ENCODE measurements around the gene MAGI1.

The MAGI1 gene

DNA sequence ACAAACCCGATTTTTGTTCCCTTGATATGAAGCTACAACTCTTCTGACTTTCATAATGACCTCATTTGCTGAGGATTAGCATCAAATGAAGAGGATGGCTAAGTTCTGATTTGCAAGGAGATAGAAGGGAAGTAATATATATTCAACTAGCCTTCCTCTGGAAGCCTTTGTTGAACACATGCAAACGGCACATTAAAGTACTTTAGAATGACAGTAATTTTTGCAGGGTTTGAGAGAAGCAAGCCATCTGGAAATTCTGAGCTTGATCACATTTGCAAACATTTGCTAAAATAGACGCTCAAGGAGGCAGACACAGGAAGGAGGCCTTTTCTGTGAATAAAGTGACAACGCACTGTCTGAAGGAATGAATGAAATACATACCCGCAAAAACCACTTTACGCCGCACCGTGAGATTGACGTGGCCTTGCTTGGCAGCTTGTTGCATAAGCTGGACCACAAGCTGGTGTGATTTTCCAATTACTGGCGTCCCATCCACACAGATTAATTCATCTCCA, 657.2 kb downstream of the MAGI1 start:
- no peak for DNase-seq

DNA sequence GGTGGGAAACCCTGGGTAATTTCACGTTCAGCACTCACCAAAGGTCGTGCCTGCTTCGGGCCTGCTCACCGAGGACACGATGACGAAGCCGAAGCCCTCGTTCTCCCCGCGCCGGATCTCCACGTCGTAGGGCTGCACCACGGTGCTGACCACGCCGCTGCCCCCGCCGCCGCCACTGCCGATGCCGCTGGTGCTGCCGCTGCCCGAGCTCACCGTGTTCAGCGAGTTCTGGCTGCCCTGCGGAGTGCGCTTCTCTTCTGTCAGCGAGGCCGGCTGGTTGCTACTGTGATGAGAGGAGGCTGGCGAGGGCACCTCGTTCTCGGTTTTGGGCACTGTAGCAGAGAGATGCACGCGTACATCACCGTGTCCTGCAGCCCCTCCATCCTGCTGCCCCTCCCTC, 659.5 kb downstream of the MAGI1 start:
- no peak for DNase-seq

GRCh38 chr3:65377637-65378036, 661.1 kb downstream of the MAGI1 start:
- DNase-seq, result no peak

DNA sequence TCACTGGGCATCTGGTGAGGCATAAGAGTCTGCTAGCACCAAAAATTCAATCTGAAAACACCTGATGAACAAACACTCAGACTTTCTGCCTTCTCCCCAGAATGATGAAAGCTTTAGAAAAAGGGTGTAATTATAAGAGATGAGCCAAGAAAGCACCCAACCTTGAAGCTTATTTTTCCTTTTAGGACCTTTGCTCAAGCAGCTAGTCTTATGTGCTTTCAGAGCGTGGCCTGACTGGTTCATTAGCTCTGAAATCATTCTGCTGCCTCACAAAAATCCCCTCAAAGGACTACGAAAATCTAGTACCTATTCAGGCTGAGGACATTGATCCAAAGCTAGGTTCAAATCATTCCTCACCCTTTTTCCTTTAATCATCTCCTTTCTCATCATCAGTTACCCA, 662.3 kb downstream of the MAGI1 start:
- no peak for DNase-seq

- DNase-seq, result no peak
These were observed 667.7 kb downstream of the MAGI1 start for GRCh38 chr3:65371053-65371452.

- DNase-seq, result no peak
These were observed 669.9 kb downstream of the MAGI1 start for GRCh38 chr3:65368866-65369265.

DNA sequence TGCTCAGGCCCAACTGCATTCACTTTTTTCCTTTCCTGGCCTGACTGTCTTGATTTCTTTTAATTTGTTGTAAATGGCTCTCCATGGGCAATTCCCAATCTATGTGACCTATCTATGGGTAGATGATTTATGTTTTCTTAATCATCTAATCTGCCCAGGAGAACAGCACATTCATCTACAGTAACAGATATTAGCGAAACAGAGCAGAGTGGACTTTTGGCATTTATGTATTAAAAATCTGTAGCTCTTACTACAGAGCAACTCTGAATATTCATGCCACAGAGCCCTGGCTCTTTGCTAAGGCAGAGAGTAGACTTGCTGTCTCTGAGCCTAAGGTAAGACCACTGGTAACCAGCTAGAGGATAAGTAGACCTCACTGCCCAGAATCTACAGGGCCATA, 676.0 kb downstream of the MAGI1 start:
- no peak for DNase-seq

- no peak for DNase-seq
These were observed 677.3 kb downstream of the MAGI1 start for GRCh38 chr3:65361448-65361847.

DNA sequence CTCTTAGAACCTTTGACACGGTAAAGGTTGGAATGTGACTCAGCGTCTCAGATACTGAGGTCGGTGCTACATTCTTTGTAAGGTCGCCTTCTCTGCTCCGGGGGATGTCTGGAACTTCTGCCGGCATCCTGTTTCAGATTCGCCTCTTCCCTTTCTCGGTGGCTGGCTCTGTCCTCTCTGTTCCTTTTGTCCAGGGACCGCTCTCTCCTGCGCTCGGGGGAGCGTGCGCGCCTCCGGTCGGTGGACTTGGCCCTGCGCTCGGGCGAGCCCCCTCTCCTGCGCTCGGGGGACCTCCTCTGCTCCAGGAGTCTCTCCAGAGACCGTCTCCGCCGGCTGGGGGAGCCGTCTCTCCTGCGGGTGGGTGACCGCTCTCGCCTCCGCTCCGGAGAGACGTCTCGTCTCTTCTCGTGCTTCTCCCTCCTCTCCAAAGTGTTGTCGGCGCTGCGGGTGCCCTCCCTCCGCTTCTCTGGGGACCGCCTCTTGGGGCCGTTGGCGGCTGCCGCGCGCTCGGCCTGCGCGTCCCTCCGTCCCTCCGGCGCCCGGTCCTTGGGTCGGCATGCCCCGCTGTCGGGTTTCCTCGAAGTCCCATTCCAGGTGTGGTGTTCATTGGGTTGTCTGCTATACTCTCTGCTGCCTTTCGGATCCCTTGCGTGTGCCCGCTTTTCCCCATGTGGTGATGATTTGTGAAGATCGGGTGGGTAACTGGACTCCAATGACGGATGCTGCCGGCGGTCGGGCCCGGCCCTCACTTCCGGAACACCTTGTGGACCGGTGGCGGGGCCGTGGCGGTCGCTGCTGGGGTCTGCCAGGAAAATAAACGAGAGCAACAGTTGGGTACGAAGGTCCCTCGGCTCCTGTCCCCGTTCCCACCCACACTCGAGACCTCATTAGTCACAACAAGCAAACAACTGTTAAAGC, 682.1 kb downstream of the MAGI1 start:
- no peak for DNase-seq

DNA sequence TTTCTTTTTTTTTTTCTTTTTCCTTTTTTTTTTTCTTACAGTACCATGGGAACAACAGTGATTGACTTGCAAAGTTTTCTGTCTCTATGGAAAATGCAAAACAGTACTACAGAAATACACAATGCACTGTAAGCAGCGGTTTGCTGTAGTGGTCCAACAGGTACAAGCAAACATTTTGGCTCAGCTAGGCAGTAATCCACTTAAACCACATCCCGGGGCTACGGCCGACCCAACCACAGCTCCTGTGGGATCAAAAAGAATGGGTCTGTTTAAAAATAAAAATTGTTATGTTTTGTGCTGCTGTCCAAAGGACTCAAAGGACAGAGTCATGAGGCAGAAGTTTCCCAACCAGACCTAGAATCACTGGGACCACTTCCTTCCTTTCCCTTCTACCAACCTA, 683.8 kb downstream of the MAGI1 start:
- no peak for DNase-seq

DNA sequence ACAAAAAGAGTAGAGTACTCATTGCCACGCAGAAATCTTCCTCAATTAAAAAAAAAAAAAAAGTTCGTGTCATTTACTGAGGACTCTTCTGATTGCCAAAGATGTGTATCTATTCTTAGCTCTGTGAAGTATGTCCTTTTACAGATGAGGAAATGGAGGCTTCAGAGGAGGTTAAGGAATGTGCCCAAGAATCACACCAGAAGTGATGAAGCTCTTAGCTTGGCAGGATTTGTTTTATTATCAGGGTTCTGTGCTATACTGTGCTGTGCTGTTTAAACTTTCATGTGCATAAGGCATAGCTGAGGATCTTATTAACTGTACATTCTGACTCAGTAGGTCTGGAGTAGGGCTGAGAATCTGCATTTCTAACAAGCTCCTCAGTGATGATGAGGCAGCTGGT, 685.8 kb downstream of the MAGI1 start:
- DNase-seq, result no peak

DNA sequence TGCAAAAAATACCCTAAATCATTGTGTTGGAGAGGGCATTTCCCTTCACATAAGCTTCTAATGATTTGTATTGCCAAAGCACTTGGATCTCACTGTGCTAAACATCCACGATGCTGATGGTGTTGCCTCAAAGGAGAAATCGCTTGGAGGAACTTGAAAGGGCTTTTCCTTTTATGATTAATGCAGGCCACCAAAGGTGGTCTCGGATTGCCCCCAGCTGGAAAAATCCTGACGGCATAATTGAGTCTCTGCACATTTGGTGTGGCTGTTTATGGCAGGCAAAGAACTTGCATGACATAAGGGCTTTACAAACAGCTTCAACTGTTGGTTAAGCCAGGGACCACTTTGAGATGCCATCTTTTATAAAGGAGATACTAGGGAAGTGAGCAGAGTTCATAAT, 687.0 kb downstream of the MAGI1 start:
- no peak for DNase-seq

DNA sequence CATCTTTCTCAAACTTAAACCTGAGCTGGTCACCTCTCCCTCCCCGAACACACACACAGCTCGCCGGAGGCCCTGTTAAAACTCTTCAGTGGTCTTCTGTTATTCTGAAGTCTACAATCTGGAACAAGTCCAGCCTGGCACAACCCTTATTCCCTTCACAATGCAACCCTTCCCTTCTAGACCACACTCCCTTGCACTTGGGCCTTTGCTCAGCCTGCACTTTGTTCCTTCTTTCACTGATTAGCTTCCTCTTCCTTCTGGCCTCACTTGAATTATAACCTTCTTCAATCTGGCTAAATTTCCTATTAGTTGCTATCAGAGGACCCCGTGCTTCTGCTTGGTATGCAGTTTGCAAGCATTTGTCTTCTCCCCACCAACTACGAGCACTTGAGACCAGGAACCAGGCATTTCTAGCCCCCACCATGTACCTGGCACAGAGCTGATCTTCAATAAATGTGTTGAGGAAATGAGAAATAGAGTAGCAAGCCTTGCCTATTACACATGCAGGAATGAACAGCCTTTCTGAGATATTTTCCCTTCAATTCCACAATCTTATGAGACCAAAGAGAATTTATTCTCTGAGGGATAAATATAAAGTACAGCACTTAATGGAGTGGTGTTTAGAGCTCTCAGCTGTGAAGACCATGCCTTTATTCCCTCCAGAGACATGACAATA, 687.8 kb downstream of the MAGI1 start:
- DNase-seq, result no peak

DNA sequence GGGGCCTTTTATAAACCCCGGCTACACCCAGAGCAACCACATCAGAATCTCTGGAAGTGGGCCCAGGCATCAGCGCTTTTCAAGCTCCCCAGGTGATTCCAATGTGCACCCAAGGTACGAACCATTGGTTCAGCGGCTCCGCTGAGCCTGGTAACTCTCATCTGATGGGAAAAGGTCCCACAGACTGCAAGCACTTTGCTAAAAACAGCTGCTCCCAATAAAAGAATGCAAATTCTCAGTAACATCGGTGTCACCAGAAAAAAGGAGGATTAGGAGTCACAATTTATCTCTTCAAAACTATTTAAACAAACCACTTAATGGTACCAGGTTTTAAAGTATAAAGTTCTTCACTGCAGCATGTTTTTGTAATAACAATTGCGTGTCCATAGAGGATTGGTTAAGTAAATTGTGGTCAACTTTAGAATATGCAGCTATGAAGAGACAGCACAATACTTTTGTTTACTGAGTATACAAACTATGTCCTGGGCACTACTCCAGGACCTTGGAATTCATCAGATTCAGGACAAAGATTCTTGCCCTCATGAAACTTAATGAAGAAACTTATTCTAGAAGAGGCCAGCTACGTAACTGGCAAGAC, 690.2 kb downstream of the MAGI1 start:
- no peak for DNase-seq

DNA sequence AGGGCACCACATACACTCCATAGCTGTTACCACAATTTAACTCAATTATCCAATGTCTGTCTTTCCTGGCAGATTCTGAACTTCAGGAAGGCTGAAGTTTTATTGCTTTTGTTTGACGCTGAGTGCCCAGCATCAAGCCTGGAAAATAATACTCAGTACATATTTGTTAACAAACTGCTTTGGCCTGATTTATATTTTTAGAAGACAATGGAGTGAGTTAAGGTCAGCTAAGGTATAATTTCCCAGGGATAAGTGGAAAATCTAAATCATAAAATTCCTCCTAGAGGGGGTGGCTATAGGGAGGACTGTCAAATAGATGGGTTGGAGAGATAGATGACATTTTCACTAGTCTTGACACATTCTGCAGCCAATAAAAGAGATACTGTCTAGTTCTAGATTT, 691.6 kb downstream of the MAGI1 start:
- DNase-seq, result no peak

DNA sequence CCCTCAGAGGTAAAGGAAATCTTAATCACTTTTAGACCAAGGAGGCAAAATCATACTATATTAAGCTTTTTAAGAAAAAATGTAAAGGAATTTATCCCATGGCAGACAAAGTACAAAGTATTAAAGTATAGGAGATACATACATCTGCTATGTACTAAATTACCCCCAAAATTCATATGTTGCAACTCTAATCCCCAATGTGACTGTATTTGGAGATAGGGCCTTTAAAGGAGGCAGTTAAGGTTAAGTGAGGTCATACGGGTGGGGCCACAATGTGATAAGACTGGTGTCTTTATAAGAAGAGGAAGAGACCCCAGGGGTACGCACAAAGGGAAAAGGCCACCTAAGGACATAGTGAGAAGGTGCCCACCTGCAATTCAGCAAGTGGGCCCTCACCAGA, 693.9 kb downstream of the MAGI1 start:
- no peak for DNase-seq

GRCh38 chr3:65344444-65344843, 694.3 kb downstream of the MAGI1 start:
- DNase-seq, result no peak

GRCh38 chr3:65343736-65344135, 695.0 kb downstream of the MAGI1 start:
- DNase-seq, result no peak

DNA sequence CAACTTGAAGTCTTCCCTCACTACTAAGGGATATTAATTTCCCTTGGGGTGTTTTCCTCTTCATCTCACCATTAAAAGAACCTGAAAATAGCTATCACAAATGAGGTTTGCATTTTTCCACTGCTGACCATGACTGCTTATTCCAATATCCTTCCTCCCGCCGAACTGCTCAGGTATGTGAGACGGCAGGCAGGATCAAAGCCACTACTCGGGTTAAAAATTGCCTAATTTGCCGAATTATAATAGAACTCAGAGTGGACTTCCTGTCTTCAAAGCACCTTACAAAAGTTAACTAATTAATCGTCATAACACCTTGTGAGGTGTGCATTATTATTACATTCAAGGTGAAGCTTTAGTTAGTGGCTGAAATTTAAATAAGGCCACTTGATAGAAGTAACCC, 695.7 kb downstream of the MAGI1 start:
- no peak for DNase-seq

GRCh38 chr3:65342084-65342683, 696.5 kb downstream of the MAGI1 start:
- peak; percentile 33 to 54 (median 34) for DNase-seq

DNA sequence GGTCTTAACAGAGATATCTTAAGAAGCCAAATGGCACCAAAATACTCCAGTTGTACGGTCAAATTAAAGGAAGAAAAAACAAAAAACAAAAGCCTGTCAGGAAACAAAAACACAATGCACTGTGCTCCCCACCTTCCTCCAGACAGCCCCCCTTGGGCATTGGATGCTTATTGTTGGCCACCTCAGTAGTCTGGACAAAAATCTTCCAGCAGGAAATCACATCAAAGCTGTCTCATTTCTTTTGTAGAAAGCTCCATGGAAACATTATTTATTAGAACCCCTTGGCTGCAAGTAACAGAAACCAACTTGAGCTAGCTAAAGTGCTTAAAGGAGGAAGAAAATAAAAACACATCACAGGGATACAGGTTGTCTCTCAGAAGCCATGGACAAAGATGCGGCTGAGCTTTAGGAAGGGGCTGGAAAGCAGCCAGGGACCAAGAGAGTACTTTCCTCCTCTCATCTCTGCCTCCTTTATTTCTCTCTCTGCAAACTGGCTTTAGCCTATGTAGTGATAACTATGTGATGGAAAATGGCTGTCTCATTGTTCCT, 699.5 kb downstream of the MAGI1 start:
- no peak for DNase-seq

- no peak for DNase-seq
These were observed 700.1 kb downstream of the MAGI1 start for GRCh38 chr3:65338571-65338970.

DNA sequence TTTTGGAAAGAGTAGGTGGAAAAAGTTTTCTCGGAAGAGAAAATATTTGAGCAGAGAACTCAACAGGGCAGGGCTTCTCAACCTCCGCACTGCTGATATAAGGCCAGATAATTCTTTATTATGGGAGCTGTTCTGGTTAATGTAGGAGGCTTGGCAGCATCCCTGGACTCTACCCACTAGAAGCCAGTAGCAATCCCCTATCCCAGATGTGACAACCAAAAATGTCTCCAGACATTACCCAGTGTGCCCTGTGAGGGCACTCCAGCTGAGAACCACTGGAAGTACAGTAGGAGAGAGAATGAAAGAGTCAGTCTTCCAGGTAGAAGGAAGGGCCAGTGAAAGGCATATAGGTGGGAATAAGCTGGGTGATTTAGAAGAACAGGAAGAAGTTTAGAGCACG, 703.1 kb downstream of the MAGI1 start:
- no peak for DNase-seq
